HG03060 (cell line): ENCODE data around the gene GDPD4.

Experiments
- ATAC-seq: cut with Tn5 transposase; IDR thresholded peaks from one replicate; pipeline ENCODE4 v1.9.1; 2021; ENCODE audit warnings: low read depth, moderate number of reproducible peaks; ENCODE audit not compliant: unreplicated experiment

GDPD4 gene

DNA sequence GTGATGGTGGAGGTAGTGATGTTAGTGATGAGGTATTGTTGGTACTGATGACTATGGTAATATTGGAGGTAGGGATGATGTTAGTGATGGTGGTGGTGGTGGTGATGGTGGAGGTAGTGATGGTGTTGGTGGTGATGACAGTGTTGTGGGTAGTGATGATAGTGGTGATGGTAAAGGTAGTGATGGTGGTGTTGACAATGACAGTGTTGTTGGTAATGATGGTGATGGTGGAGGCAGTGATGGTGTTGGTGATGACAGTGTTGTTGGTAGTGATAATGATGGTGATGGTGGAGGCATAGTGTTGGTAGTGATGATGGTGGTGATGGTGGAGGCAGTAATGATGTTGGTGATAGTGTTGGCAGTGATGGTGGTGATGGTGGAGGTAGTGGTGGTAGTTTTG lies 108.3 kb downstream of the GDPD4 start:
- ATAC-seq = no peak

DNA sequence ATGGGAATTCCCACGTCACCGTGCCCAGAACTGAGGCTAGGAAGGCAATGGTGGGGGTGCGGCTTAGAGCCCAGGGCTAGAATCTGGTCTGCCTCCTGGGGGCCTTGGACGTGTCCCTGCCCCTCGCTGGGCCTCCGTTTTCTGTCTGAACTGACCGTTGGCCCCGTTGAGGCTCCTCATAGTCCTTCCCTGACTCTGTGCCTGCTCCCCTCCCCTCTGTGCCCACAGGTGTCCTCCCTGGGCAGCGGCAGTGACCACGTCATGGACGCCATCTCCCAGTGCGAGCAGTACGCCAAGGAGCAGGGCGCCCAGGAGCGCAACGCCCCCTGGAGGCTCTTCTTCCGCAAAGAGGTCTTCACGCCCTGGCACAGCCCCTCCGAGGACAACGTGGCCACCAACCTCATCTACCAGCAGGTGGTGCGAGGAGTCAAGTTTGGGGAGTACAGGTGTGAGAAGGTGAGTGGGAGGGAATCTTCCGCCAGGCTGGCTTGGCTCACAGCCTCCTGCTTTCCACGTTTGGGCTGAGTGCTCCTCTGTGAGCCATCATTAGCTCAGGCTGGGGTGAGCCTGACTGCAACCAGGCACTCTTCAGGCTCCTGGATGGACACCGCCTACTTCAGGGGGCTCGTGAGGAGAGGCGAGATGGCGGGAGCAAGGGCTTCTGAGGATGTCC lies 109.5 kb downstream of the GDPD4 start:
- ATAC-seq = no peak

DNA sequence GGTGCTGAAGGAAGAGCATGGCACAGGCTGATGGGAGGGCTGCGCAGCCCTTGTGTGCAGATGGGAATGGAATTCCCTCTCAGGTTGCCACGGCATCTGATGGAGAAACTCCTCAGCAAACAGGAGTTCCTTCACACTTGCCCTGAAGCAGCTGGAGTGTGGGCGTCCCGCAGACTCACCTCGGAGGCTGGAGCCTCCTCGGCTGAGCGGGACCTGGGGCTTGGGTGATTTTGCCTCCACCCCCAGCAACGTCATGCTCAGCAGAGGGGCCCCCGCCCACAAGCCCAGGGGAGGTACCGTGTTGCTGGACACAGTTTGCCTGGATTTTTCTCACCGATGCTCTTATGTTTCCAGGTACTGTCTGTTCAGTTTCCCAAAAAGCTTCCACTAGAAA lies 110.1 kb downstream of the GDPD4 start:
- ATAC-seq = no peak

- no peak for ATAC-seq
These were observed 111.0 kb downstream of the GDPD4 start for GRCh38 chr11:77190331-77191075.

GRCh38 chr11:77189588-77190210 lies 111.8 kb downstream of the GDPD4 start:
- ATAC-seq = no peak

DNA sequence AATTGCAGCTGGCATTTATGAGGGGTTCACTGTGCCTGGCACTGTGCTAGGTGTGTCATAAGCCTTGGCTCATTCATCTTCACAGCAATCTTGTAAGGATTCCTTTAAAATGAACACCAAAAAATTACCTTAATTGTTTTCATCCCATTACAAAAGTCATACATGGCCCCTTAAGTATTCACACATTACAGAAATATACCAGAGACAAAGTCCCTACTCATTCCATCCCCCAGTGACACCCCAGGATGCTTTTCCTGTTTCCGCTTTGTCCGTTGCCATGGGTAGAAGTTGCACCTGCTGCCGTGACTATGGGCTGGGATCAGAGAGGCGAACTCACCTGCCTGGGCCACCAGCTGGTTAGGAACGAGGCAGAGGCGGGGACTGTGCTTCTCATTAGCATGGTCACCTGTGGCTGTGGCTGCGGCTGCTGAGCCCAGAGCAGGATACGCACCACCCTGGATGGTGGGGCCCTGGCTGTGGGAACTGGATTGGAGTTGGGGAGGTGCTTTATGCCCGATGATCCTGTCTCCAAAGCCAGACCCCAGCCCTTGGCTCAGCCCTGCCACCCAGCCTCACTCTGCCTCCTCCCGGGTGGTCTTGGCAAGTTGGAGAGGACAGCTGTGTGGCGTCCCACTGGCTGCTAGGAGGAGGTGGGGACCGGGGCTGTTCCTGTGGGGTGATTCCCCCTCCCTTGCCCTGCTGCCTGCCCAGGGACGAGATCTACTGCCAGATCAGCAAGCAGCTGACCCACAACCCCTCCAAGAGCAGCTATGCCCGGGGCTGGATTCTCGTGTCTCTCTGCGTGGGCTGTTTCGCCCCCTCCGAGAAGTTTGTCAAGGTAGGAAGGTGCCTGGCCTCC lies 112.6 kb downstream of the GDPD4 start:
- ATAC-seq = no peak

DNA sequence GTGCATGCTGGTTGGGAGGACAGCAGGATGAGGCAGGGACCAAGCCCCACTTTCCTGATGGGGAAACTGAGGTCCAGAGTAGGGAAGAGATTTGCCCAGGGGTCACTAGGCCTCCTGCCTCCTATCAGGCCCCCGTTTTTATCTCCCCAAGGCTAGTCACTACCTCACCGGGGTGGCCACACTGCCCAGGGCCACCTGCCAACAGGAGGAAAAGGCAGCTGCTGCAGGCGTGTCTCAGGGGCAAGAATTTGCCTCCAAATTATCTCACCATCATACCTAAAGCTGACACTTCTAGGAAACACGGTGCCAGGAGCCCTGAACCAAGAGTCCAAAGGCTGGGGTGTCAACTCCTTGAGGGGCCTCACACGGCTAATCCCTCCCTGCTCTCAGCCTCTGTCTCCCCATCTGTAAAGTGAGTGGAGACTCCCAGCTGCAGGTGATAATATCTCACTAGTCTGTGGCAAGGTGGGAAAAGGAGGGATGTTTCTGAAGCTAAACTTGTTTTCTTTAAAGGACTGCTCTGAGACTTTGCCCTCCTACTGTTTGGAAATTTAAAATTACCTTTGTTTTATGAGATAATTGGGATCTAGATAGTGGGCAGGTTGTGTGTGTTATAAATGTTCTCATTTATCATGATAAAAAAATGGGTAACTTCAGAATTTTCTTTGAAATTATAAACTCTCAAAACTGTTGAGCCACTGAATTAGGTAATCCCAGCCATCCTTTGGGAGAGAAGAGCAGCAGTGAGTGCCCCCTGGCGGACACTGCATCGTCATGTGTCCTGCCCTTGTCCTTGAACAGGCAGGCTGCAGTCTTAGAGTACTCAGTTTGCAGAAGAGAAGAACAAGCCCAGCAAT lies 113.5 kb downstream of the GDPD4 start:
- ATAC-seq = no peak

- no peak for ATAC-seq
These were observed 114.3 kb downstream of the GDPD4 start for GRCh38 chr11:77187111-77187750.

GRCh38 chr11:77186302-77186701 lies 115.2 kb downstream of the GDPD4 start:
- ATAC-seq = no peak

- ATAC-seq = no peak
These were observed 117.2 kb downstream of the GDPD4 start for GRCh38 chr11:77184136-77184860.

DNA sequence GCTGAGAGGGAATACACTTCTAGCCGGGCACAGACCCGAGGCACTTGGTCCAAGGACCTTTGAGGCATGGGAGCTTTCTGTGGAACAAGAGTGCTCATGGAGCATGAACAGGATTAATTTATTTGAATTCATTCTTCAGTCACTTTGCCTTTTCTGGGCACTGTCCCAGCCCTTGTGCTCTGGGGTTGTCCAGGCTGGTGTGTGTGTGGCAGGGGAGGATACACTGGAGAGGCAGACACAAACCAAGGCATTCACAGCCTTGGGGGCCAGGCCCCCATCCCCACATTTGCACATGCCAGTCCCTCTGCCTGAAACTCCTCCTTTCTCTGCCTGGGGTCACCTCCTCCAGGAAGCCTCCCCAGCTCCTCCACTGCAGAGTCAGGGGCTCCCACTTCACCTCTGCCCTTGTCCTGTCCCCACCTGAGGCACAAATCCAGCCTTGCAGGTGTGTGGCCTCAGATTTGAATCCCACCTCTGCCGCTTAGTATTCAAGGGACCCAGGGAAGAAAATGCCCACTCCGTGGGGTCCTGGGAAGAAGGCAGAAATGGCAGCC lies 118.0 kb downstream of the GDPD4 start:
- no peak for ATAC-seq

GRCh38 chr11:77182542-77183430 lies 118.7 kb downstream of the GDPD4 start:
- no peak for ATAC-seq

DNA sequence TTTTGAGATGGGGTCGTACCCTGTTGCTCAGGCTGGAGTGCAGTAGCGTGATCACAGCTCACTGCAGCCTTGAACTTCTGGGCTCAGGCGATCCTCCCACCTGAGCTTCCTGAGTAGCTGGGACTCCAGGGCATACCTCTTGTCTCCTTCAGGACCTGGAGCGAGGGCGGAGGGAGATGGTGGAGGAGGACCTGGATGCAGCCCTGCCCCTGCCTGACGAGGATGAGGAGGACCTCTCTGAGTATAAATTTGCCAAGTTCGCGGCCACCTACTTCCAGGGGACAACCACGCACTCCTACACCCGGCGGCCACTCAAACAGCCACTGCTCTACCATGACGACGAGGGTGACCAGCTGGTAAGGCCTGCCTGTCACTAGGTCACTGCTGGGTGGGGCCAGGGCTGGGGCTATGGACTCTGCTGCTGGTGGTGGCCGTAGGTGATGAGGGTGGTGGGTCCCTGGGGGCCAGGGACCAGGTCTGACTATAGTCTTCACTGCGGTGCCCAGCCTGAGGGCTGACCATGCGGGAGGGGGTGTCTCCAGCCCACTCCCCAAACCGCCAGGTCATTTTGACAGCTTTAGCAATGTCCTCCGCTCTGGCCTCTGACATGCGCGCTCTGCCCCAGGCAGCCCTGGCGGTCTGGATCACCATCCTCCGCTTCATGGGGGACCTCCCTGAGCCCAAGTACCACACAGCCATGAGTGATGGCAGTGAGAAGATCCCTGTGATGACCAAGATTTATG lies 119.5 kb downstream of the GDPD4 start:
- ATAC-seq = no peak

GRCh38 chr11:77181226-77181625 lies 120.3 kb downstream of the GDPD4 start:
- ATAC-seq = no peak

GRCh38 chr11:77180346-77180745 lies 121.1 kb downstream of the GDPD4 start:
- no peak for ATAC-seq

- no peak for ATAC-seq
These were observed 121.8 kb downstream of the GDPD4 start for GRCh38 chr11:77179681-77180080.

DNA sequence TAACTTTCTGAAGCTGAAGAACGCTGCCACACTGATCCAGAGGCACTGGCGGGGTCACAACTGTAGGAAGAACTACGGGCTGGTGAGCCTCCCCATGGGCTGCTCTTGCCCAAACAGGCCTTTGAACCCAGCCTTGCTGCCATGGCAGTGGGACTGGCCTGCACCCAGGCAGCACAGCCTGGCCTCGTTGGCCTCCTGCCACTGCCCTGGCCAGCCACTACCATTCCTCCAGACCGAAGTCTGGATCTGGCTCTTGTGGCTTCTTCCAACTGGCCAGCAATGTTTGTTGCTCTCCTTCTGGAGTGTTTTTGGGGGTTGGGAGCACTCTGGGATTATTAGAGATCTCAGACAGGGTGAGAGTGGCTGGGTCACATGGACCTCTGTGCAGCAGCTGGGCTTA lies 122.4 kb downstream of the GDPD4 start:
- no peak for ATAC-seq
